Keratinocyte (primary cell): ENCODE results near the gene RCSD1. TPM values are rescaled to one million over a fixed set of nuclear protein-coding genes. Genes with fewer than 3 reads are reported as not detected.

Source experiments
- DNase-seq: peaks from one replicate; pipeline ENCODE4 v3.0.0-alpha.2; 2011; ENCODE audit warnings: low read depth, missing footprints, low spot score
- FAIRE-seq: peaks from 2 replicates; lab custom pipeline; 2011; peaks lifted over from hg19 to GRCh38; lab: Jason Lieb, UNC
- H2AFZ ChIP-seq: 2 replicates; pipeline ENCODE4 v1.6.0; 2012; ENCODE audit warnings: low read length, control low read depth, inconsistent platforms; ENCODE audit not compliant: control insufficient read depth
- H3K27ac ChIP-seq: 2 replicates; pipeline ENCODE4 v1.5.1; 2011; ENCODE audit warnings: low read length; ENCODE audit not compliant: control insufficient read depth, insufficient read depth
- H3K27me3 ChIP-seq: 3 replicates; pipeline ENCODE4 v1.6.0; 2011; ENCODE audit warnings: low read length; ENCODE audit not compliant: control insufficient read depth, insufficient read depth; ENCODE audit errors: extremely low read depth
- H3K36me3 ChIP-seq, 2 experiments: 2 replicates in 1 of 2; 3 replicates in 1 of 2; pipeline ENCODE4 v1.5.1; 2011; ENCODE audit warnings: low read length in 2 of 2, mild to moderate bottlenecking in 1 of 2; ENCODE audit not compliant: control insufficient read depth in 2 of 2, insufficient read depth in 2 of 2; ENCODE audit errors: extremely low read depth in 1 of 2
- H3K4me1 ChIP-seq: 3 replicates; pipeline ENCODE4 v1.5.1; 2011; ENCODE audit warnings: low read length; ENCODE audit not compliant: control insufficient read depth, insufficient read depth; ENCODE audit errors: extremely low read depth
- H3K4me2 ChIP-seq: 3 replicates; pipeline ENCODE4 v1.6.0; 2011; ENCODE audit warnings: low read depth, low read length; ENCODE audit not compliant: control insufficient read depth, insufficient read depth; ENCODE audit errors: extremely low read depth
- H3K4me3 ChIP-seq, 3 experiments: fragments of 200-600 bp in 1 of 3; sonication (generic) in 1 of 3; 2 replicates in 2 of 3; 3 replicates in 1 of 3; pipeline ENCODE4 v1.5.1; 2011 to 2016; ENCODE audit warnings: low read length in 3 of 3, mild to moderate bottlenecking in 3 of 3, control low read depth in 2 of 3, inconsistent platforms in 1 of 3, low read depth in 1 of 3, mixed read lengths in 1 of 3, mixed run types in 1 of 3, moderate library complexity in 1 of 3; ENCODE audit not compliant: control insufficient read depth in 2 of 3, insufficient read depth in 2 of 3; ENCODE audit errors: extremely low read depth in 1 of 3
- H3K79me2 ChIP-seq: 2 replicates; pipeline ENCODE4 v1.6.0; 2012; ENCODE audit warnings: low read length; ENCODE audit not compliant: control insufficient read depth, insufficient read depth
- H3K9ac ChIP-seq: 3 replicates; pipeline ENCODE4 v1.6.0; 2011; ENCODE audit warnings: low read length; ENCODE audit not compliant: control insufficient read depth, insufficient read depth; ENCODE audit errors: extremely low read depth
- H3K9me1 ChIP-seq: 3 replicates; pipeline ENCODE4 v1.6.0; 2011; ENCODE audit warnings: low read length; ENCODE audit not compliant: control insufficient read depth, insufficient read depth; ENCODE audit errors: extremely low read depth
- H3K9me3 ChIP-seq: 2 replicates; pipeline ENCODE4 v1.5.1; 2012; ENCODE audit warnings: low read depth, low read length; ENCODE audit not compliant: control insufficient read depth
- H4K20me1 ChIP-seq: 3 replicates; pipeline ENCODE4 v1.6.0; 2011; ENCODE audit warnings: low read length; ENCODE audit not compliant: control insufficient read depth, insufficient read depth; ENCODE audit errors: extremely low read depth
- EZH2 ChIP-seq: IDR thresholded peaks from one replicate; pipeline ENCODE4 v1.6.1; 2012; ENCODE audit warnings: inconsistent platforms, mild to moderate bottlenecking, low read length, moderate library complexity
- dilution Hi-C: fragments of 300-500 bp; cut with MboI; formaldehyde crosslinking; loops from one replicate; pipeline ENCODE4 v1.7.0; 2020; ENCODE audit warnings: low sequenced_read_pairs; ENCODE audit not compliant: extremely low pct_ligation_motif_present
- polyA plus RNA-seq, 5 experiments: library from polyadenylated mRNA; depleted of rRNA in 3 of 5; stranded (reverse) in 3 of 5; stranded (forward) in 1 of 5; unstranded in 1 of 5; fragments of >200 nt; gene quantifications; 1 replicate in 1 of 5; 2 replicates in 3 of 5; 3 replicates in 1 of 5; pipeline versions ENCODE4 v1.2.1 to v1.2.3, GENCODE V29; 2011 to 2012; ENCODE audit warnings: missing spikeins in 2 of 5, low read depth in 1 of 5, low replicate concordance in 1 of 5
- TF ChIP-seq, protein P1 (sequence below), 3 experiments: IDR thresholded peaks in 1 of 3; conservative IDR thresholded peaks in 1 of 3; optimal IDR thresholded peaks in 1 of 3; 2 replicates in 2 of 3; 3 replicates in 1 of 3; pipeline versions ENCODE3 to v1.5.1; 2011; ENCODE audit warnings: low read length in 3 of 3, mild to moderate bottlenecking in 3 of 3, moderate library complexity in 2 of 3, control low read depth in 1 of 3, inconsistent platforms in 1 of 3; ENCODE audit not compliant: insufficient read depth in 2 of 3; ENCODE audit errors: extremely low read depth in 1 of 3

The RCSD1 gene
- polyA plus RNA-seq, 1 donor (not counting 4 experiments of a cell fraction or from before 2014, with no cell fraction given): 0.03 TPM

- dilution Hi-C loops: no loop called here
- Histone ChIP-seq H4K20me1 (no peaks in the 10 kb centered on the region), H3K4me2 (no peak overlapping the region), H3K9me1 (no peaks in the 10 kb centered on the region), H3K79me2 (peaks cover 80% of the 10 kb centered on the region), H3K36me3 (no peaks in the 10 kb centered on the region), H3K9me3 (no peaks in the 10 kb centered on the region), H3K27me3 (no peaks in the 10 kb centered on the region), H3K4me1 (peaks cover 42% of the 10 kb centered on the region), H3K9ac (no peak overlapping the region), H3K4me3 (no peak overlapping the region), H3K27ac (peak overlapping the region; percentile 40), H2AFZ (no peak overlapping the region)
- FAIRE-seq: no peak
- TF ChIP-seq EZH2: no peak
- TF ChIP-seq, protein P1, sequence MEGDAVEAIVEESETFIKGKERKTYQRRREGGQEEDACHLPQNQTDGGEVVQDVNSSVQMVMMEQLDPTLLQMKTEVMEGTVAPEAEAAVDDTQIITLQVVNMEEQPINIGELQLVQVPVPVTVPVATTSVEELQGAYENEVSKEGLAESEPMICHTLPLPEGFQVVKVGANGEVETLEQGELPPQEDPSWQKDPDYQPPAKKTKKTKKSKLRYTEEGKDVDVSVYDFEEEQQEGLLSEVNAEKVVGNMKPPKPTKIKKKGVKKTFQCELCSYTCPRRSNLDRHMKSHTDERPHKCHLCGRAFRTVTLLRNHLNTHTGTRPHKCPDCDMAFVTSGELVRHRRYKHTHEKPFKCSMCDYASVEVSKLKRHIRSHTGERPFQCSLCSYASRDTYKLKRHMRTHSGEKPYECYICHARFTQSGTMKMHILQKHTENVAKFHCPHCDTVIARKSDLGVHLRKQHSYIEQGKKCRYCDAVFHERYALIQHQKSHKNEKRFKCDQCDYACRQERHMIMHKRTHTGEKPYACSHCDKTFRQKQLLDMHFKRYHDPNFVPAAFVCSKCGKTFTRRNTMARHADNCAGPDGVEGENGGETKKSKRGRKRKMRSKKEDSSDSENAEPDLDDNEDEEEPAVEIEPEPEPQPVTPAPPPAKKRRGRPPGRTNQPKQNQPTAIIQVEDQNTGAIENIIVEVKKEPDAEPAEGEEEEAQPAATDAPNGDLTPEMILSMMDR (optimal IDR thresholded peaks at IDR 0.05 in 1 of 3, IDR thresholded peaks at IDR 0.05 in 1 of 3, conservative IDR thresholded peaks at IDR 0.05 in 1 of 3; ENCODE audit: extremely low read depth in 1 of 3, insufficient read depth in 2 of 3, low read length in 3 of 3): no peak
- no peak for DNase-seq
Measured at GRCh38 chr1:167750641-167751040, 120.6 kb downstream of the RCSD1 start.

DNA sequence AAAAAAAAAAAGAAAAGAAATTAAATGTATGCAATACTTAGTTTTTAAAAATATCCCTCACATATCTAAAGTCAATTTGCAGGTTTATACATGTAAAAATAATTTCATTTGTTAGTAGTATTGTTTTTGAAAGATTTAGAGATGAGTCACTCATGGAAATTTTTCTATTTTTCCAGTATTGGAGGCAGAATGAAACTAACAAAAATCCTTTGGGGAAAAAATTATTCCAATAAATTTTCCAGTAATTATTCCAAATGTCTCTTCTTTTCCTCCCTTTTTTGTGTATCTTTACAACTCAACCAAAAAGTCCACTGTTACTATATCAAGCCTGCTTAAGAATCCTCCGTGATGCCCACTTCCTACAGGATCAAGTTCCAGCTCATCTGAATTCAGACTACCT, 121.6 kb downstream of the RCSD1 start:
- FAIRE-seq (no peak), DNase-seq (no peak)
- peak overlapping the region; percentile 90 for H3K27ac ChIP-seq
- H3K27me3 ChIP-seq: no peaks in the 10 kb centered on the region
- peak overlapping the region; percentile 86 for H3K4me2 ChIP-seq
- peaks cover 81% of the 10 kb centered on the region for H3K79me2 ChIP-seq
- no peaks in the 10 kb centered on the region for H3K9me1 ChIP-seq
- H3K4me3 ChIP-seq: peak overlapping the region in 1 of 3 experiments; percentile 8
- peaks cover 42% of the 10 kb centered on the region for H3K4me1 ChIP-seq
- H3K9me3 ChIP-seq: no peaks in the 10 kb centered on the region
- peaks cover 4% of the 10 kb centered on the region for H4K20me1 ChIP-seq
- H3K9ac ChIP-seq: peak overlapping the region; percentile 30
- dilution Hi-C loops: no loop called here
- no peak overlapping the region for H2AFZ ChIP-seq
- no peaks in the 10 kb centered on the region for H3K36me3 ChIP-seq
- TF ChIP-seq EZH2: no peak
- TF ChIP-seq, protein P1 (optimal IDR thresholded peaks at IDR 0.05 in 1 of 3, IDR thresholded peaks at IDR 0.05 in 1 of 3, conservative IDR thresholded peaks at IDR 0.05 in 1 of 3; ENCODE audit: extremely low read depth in 1 of 3, insufficient read depth in 2 of 3, low read length in 3 of 3): no peak
